GM18868 (cell line): ENCODE measurements around the gene KRT35.

Source experiments
- ATAC-seq: cut with Tn5 transposase; IDR thresholded peaks from one replicate; pipeline ENCODE4 v1.9.1; 2021; ENCODE audit warnings: mild to moderate bottlenecking, moderate library complexity; ENCODE audit not compliant: unreplicated experiment

The KRT35 gene

GRCh38 chr17:41512546-41513167 lies 31.7 kb upstream of the KRT35 start:
- ATAC-seq: no peak

GRCh38 chr17:41511716-41512115 lies 30.8 kb upstream of the KRT35 start:
- no peak for ATAC-seq

- ATAC-seq: no peak
Observed at GRCh38 chr17:41511116-41511515, 30.2 kb upstream of the KRT35 start.

GRCh38 chr17:41510251-41511065 lies 29.5 kb upstream of the KRT35 start:
- no peak for ATAC-seq

GRCh38 chr17:41507315-41507880 lies 26.4 kb upstream of the KRT35 start:
- no peak for ATAC-seq

GRCh38 chr17:41505809-41506767 lies 25.1 kb upstream of the KRT35 start:
- no peak for ATAC-seq

GRCh38 chr17:41505007-41505808 lies 24.3 kb upstream of the KRT35 start, which contains the start of gene KRT13:
TSS of gene KRT13 (minus strand) at chr17:41505612. CDS start at chr17:41505550, 62 bp downstream.
- no peak for ATAC-seq

- no peak for ATAC-seq
Observed at GRCh38 chr17:41504246-41504977, 23.5 kb upstream of the KRT35 start.

GRCh38 chr17:41503202-41503601 lies 22.3 kb upstream of the KRT35 start:
- ATAC-seq: no peak

- no peak for ATAC-seq
Observed at GRCh38 chr17:41500131-41500911, 19.4 kb upstream of the KRT35 start.

- ATAC-seq: no peak
Observed at GRCh38 chr17:41499714-41500113, 18.8 kb upstream of the KRT35 start.

GRCh38 chr17:41498276-41498675 lies 17.3 kb upstream of the KRT35 start:
- no peak for ATAC-seq

GRCh38 chr17:41496803-41497484 lies 16.0 kb upstream of the KRT35 start:
- ATAC-seq: no peak

- ATAC-seq: no peak
Observed at GRCh38 chr17:41494524-41494923, 13.6 kb upstream of the KRT35 start.

GRCh38 chr17:41492771-41493170 lies 11.8 kb upstream of the KRT35 start:
- no peak for ATAC-seq

- no peak for ATAC-seq
Observed at GRCh38 chr17:41492351-41492750, 11.4 kb upstream of the KRT35 start.

- ATAC-seq: no peak
Observed at GRCh38 chr17:41491476-41491875, 10.5 kb upstream of the KRT35 start.
